ENCODE results near the gene SLC25A36. TPM values are rescaled to one million over a fixed set of nuclear protein-coding genes. Genes with fewer than 3 reads are reported as not detected.

SLC25A36 gene, protein sequence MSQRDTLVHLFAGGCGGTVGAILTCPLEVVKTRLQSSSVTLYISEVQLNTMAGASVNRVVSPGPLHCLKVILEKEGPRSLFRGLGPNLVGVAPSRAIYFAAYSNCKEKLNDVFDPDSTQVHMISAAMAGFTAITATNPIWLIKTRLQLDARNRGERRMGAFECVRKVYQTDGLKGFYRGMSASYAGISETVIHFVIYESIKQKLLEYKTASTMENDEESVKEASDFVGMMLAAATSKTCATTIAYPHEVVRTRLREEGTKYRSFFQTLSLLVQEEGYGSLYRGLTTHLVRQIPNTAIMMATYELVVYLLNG
- total RNA-seq = 20.5 and 34.3 TPM in 2 replicates

DNA sequence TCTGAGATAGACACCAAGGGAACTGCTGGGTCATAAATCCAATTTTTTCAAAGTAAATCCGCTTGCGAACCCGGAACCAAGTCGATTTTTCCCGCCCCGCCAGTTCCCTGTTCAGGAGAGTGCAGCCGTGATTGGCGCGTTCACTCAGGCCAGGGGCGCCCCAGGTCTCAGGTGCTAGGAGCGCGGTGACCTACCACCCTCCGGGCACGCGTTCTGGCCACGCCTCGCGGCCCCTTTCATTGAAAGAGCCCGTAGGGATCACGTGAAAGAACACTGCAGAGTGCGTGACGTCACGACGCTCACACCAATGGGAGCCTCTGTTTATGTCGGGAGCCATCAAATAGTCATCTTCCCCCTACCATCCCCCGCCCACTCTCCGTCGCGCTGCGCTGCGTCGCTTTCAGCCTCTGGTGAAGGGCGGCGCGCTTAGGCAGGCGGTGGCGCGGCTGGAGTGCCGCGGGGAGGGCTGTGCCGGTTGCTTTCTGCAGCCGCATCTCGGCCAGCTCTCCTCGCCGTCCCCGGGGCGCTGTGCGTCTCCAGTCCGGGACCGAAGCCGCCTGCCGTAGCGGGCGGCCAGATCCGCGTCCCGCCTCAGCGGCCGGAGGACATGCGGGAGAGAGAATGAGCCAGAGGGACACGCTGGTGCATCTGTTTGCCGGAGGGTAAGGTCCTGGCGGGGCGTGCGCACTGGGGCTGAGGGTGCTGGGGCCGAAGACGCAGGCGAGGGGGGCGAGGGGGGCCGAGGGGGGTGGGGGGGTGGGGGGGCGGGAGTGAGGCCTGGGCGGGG lies at the start of gene SLC25A36:
Gene SLC25A36 (plus strand): TSS at position 403 of the 787 bp plus-strand sequence. CDS start 219 bp downstream, at position 622.

Other genes with a start within 250 kb of the SLC25A36 start
- gene SPSB4, start 109.5 kb downstream of the SLC25A36 start, total RNA-seq = not detected in 2 replicates

Data from bronchus fibroblast of lung (primary cell).